OCI-LY3 (cell line): ENCODE data around the gene OR9A4.

Experiments used
- H2AFZ ChIP-seq: fragments of 200-600, 300-600 bp; shearing (Covaris generic); 2 replicates; pipeline ENCODE4 v1.6.0; 2014; ENCODE audit warnings: antibody characterized with exemption, low read depth, low read length
- H3K27ac ChIP-seq: fragments of 200-600, 300-600 bp; sonication (generic); 2 replicates; pipeline ENCODE4 v1.5.1; 2014; ENCODE audit warnings: mild to moderate bottlenecking, low read length, moderate library complexity, mixed read lengths
- H3K27me3 ChIP-seq: fragments of 200-600, 300-600 bp; sonication (generic); 2 replicates; pipeline ENCODE4 v1.6.1; 2014; ENCODE audit warnings: low read depth, low read length, mixed read lengths
- H3K36me3 ChIP-seq: fragments of 200-600, 300-600 bp; sonication (generic); replicated peaks from 2 replicates; pipeline ENCODE3; 2014; ENCODE audit warnings: low read depth, low read length, mixed read lengths
- H3K4me1 ChIP-seq: fragments of 300-600, 200-600 bp; sonication (generic); 2 replicates; pipeline ENCODE4 v1.6.1; 2014; ENCODE audit warnings: low read length, mixed read lengths
- H3K4me2 ChIP-seq: fragments of 200-600, 300-600 bp; sonication (generic); 2 replicates; pipeline ENCODE4 v1.6.1; 2014; ENCODE audit warnings: low read length, mixed read lengths
- H3K4me3 ChIP-seq: fragments of 300-600, 200-600 bp; sonication (generic); 2 replicates; pipeline ENCODE4 v1.5.1; 2014; ENCODE audit warnings: antibody characterized with exemption, mild to moderate bottlenecking, low read length, moderate library complexity
- H3K79me2 ChIP-seq: fragments of 300-600, 200-600 bp; shearing (Covaris generic); 2 replicates; pipeline ENCODE4 v1.6.1; 2014; ENCODE audit warnings: mild to moderate bottlenecking, low read length, mixed read lengths
- H3K9ac ChIP-seq: fragments of 300-600, 200-600 bp; shearing (Covaris generic); 2 replicates; pipeline ENCODE4 v1.6.0; 2014; ENCODE audit warnings: mild to moderate bottlenecking, low read length, moderate library complexity
- H3K9me3 ChIP-seq: fragments of 200-600, 300-600 bp; shearing (Covaris generic); 2 replicates; pipeline ENCODE4 v1.6.1; 2014; ENCODE audit warnings: low read length, mixed read lengths; ENCODE audit not compliant: insufficient read depth
- H4K20me1 ChIP-seq: fragments of 200-600, 300-600 bp; sonication (generic); 2 replicates; pipeline ENCODE4 v1.6.1; 2016; ENCODE audit warnings: low read length, mixed read lengths; ENCODE audit not compliant: insufficient read depth
- EZH2phosphoT487 ChIP-seq: fragments of 200-600 bp; shearing (Covaris generic); IDR thresholded peaks from 2 replicates; pipeline ENCODE4 v1.6.1; 2018; ENCODE audit warnings: antibody characterized with exemption, mixed run types, low read depth
- TF ChIP-seq, protein P1 (sequence below): fragments of 200-600, 300-600 bp; sonication (generic); IDR thresholded peaks from 2 replicates; pipeline ENCODE4 v1.5.1; 2014; ENCODE audit warnings: antibody characterized with exemption, low read length, low read depth

OR9A4 gene

DNA sequence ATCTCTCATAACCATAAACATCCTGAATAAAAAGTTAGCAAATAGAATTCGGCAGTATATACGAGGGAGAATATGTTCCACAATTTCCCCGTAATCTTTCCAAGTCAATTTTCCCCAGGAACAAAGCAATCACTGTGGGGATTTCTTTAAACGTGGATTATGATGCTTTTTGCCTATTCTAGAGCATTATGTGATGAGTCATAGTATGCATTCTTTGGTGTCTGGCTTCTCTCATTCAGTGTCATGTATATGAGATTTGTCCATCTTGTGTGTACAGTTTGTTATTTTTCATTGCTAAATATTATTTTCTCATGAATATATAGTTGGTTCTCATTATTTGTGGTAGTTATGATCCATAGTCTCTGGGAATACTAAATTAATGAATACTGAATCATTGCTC lies 9.9 kb upstream of the OR9A4 start:
- H3K4me1 ChIP-seq: peaks cover 2% of the 10 kb centered on the region; the same call in 1 of the 2 replicates
- no peaks in the 10 kb centered on the region for H3K79me2 ChIP-seq
- H3K9me3 ChIP-seq: no peaks in the 10 kb centered on the region
- TF ChIP-seq, protein P1, sequence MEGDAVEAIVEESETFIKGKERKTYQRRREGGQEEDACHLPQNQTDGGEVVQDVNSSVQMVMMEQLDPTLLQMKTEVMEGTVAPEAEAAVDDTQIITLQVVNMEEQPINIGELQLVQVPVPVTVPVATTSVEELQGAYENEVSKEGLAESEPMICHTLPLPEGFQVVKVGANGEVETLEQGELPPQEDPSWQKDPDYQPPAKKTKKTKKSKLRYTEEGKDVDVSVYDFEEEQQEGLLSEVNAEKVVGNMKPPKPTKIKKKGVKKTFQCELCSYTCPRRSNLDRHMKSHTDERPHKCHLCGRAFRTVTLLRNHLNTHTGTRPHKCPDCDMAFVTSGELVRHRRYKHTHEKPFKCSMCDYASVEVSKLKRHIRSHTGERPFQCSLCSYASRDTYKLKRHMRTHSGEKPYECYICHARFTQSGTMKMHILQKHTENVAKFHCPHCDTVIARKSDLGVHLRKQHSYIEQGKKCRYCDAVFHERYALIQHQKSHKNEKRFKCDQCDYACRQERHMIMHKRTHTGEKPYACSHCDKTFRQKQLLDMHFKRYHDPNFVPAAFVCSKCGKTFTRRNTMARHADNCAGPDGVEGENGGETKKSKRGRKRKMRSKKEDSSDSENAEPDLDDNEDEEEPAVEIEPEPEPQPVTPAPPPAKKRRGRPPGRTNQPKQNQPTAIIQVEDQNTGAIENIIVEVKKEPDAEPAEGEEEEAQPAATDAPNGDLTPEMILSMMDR: no peak
- TF ChIP-seq EZH2phosphoT487: no peak
- no peaks in the 10 kb centered on the region; the same call in 1 of the 2 replicates for H3K27me3 ChIP-seq
- no peak overlapping the region for H3K27ac ChIP-seq
- no peak overlapping the region for H3K4me2 ChIP-seq
- no peak overlapping the region for H3K4me3 ChIP-seq
- H4K20me1 ChIP-seq: no peaks in the 10 kb centered on the region
- no peak overlapping the region for H3K9ac ChIP-seq
- H2AFZ ChIP-seq: no peak overlapping the region
- H3K36me3 ChIP-seq: no peaks in the 10 kb centered on the region

DNA sequence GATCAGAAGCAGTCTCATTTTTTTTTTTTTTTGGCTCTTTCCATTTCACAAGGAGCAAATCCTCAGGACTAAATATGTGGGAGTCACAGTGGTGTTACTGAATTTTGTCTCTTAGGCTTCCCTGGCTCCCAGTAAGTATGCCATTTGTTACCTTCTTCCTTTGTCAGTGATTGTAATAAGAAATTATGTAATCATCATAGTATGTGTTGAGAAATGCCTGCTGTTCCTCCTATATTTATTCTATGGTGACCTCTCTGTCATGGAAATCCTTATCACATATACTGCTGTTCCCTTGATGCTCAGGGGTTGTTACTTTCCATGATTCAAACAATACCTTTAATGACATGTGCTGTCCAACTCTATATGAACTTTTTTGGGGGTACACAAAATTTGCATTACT lies 4.8 kb upstream of the OR9A4 start:
- no peak overlapping the region for H2AFZ ChIP-seq
- no peak overlapping the region for H3K27ac ChIP-seq
- H3K9me3 ChIP-seq: no peaks in the 10 kb centered on the region
- H4K20me1 ChIP-seq: no peaks in the 10 kb centered on the region
- no peaks in the 10 kb centered on the region for H3K79me2 ChIP-seq
- H3K4me1 ChIP-seq: peaks cover 16% of the 10 kb centered on the region
- no peak overlapping the region for H3K4me2 ChIP-seq
- H3K36me3 ChIP-seq: no peaks in the 10 kb centered on the region
- H3K27me3 ChIP-seq: no peaks in the 10 kb centered on the region; the same call in 1 of the 2 replicates
- H3K4me3 ChIP-seq: no peak overlapping the region
- TF ChIP-seq EZH2phosphoT487: no peak
- TF ChIP-seq, protein P1: no peak
- no peak overlapping the region for H3K9ac ChIP-seq

- H3K9me3 ChIP-seq: no peaks in the 10 kb centered on the region
Measured at GRCh38 chr7:141915565-141915964, 634 bp upstream of the OR9A4 start.

GRCh38 chr7:141920281-141920680 lies 4.1 kb downstream of the OR9A4 start:
- Histone ChIP-seq H4K20me1 (no peaks in the 10 kb centered on the region), H3K4me2 (no peak overlapping the region), H3K9ac (no peak overlapping the region), H3K36me3 (no peaks in the 10 kb centered on the region), H3K9me3 (no peaks in the 10 kb centered on the region), H3K79me2 (no peaks in the 10 kb centered on the region), H3K27me3 (no peaks in the 10 kb centered on the region), H3K4me1 (peaks cover 8% of the 10 kb centered on the region), H3K4me3 (no peak overlapping the region), H2AFZ (no peak overlapping the region), H3K27ac (no peak overlapping the region)
- no peak for TF ChIP-seq EZH2phosphoT487
- TF ChIP-seq, protein P1: no peak

More at GRCh38 chr7:141915565-141915964, 634 bp upstream of the OR9A4 start:
- Histone ChIP-seq H2AFZ (no peak overlapping the region), H3K27me3 (no peaks in the 10 kb centered on the region), H3K79me2 (no peaks in the 10 kb centered on the region), H3K9ac (no peak overlapping the region), H3K4me1 (peaks cover 13% of the 10 kb centered on the region), H3K4me2 (peak overlapping the region; percentile 43), H4K20me1 (no peaks in the 10 kb centered on the region), H3K36me3 (no peaks in the 10 kb centered on the region), H3K27ac (no peak overlapping the region), H3K4me3 (no peak overlapping the region)
- no peak for TF ChIP-seq EZH2phosphoT487
- TF ChIP-seq, protein P1: no peak
